ENCODE data around the gene ALG3.
"Not testable (repeated sequence)": the region's sequence is repeated elsewhere in the genome, so short reads cannot be mapped to it uniquely, and the experiment has no call there.

ALG3 gene

GRCh38 chr3:184248454-184249411, at the start of gene ALG3:
Gene ALG3 (minus strand): TSS chr3:184248962. CDS start chr3:184248940, 22 bp downstream.
- DNase-seq: peak; percentile 69

DNA sequence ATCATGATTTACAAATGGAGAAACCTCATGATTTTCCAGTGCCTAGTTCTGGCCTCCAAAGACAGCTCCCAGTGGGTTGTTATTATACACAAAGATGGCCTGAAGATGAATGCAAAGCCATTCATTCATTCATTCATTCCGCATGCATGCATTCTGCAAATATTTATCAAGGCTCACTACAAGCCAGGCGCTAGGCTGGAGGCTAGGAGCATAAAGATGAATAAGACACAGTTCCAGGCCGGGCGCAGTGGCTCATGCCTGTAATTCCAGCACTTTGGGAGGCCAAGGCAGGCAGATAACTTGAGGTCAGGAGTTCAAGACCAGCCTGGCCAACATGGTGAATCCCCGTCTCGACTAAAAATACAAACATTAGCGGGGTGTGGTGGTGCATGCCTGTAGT, 47.9 kb upstream of the ALG3 start:
- no peak for DNase-seq

DNA sequence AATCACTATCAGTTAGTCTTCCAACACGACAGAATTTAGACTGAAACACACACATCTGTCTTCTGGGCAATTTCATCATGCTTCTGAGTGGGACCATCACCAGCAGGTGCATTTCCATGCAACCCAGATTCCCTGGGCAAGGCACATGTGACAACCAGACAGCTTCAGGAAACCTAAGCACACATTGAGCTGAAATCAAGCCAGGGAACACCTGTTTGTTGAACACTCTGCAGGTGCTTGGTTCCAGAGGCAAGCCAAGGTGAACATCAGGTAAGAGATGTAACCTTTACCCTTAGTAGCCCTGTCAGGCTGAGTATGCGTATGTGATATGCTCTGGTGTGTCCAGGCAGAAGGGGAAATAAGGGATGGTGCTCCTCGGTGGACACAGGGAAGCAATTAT, 47.0 kb upstream of the ALG3 start:
- DNase-seq: no peak

DNA sequence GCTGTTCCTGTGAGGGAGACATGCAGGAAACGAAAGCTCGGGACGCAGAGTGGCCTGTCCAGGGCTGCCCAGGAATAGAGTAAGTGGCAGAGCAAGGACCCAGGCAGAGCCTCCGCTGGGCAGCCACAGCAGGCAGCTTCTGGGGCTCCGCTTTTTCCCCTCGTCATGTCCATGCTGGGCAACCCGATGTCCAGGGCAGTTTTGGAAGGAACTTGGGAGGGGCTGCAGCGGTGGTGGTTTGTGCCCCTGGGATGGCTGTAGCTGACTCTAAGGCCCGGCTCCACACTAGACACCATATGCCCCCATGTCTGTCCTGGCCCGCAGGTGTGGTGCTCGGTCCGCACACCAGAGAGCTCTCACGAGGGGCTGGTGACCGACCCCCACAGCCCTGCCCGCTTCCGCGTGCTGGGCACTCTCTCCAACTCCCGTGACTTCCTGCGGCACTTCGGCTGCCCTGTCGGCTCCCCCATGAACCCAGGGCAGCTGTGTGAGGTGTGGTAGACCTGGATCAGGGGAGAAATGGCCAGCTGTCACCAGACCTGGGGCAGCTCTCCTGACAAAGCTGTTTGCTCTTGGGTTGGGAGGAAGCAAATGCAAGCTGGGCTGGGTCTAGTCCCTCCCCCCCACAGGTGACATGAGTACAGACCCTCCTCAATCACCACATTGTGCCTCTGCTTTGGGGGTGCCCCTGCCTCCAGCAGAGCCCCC, 43.1 kb upstream of the ALG3 start:
- DNase-seq: no peak

DNA sequence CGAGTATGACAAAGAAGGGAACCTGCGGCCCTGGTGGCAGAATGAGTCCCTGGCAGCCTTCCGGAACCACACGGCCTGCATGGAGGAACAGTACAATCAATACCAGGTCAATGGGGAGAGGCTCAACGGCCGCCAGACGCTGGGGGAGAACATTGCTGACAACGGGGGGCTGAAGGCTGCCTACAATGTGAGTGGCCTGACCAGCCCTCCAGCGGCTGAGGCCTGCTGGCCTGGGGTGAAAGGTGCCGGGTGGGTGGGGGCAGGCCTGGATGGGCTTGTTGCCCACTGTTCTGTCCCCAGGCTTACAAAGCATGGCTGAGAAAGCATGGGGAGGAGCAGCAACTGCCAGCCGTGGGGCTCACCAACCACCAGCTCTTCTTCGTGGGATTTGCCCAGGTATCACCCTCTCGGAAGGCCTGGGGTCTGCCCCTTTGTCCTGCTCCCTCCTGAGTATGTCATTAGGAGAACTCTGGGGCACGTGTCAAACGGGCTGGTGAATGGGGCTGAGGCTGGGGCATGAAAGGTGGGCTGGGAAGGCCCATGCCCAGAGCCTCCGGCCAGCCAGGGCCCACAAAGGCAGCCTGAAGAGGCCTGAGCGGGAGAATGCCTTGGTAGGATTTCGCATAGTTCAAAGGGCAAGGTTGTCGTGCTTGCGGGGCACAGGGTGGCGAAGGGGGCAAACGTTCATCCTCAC, 42.4 kb upstream of the ALG3 start:
- DNase-seq: no peak

DNA sequence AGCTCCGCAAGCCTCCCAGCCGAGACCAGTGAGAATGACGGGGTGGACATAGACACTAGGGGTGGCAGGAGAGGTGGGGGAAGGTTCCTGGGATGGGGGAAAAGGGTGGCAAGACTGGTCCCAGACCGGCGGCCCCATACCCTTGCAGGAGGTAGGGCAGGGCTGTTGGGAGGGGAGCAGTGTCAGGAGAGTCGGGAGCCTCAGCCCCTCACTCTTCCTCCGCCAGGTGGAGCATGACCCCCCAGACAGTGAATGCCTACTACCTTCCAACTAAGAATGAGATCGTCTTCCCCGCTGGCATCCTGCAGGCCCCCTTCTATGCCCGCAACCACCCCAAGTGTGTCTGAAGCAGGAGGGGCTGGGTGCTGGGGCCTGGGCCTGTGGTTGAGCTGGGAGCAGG, 41.6 kb upstream of the ALG3 start:
- no peak for DNase-seq

DNA sequence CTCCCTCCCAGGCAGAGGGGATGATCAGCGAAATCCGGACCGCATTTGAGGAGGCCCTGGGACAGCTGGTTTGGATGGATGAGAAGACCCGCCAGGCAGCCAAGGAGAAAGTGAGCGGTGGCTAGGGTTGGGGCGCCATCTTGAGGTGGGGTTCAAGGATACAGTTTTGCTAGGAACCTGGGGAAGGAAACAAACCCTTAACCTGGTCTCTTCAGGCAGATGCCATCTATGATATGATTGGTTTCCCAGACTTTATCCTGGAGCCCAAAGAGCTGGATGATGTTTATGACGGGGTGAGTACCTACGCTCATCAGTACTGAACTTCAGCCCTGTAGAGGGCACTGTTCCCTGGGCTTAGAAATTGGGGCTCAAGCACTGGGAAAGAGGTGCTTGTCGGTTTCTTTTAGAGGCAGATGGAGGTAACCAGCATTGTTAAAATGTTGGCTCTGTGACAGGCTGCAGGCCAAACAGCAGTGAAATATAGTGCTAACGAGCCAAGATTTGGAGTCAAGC, 40.7 kb upstream of the ALG3 start:
- no peak for DNase-seq

DNA sequence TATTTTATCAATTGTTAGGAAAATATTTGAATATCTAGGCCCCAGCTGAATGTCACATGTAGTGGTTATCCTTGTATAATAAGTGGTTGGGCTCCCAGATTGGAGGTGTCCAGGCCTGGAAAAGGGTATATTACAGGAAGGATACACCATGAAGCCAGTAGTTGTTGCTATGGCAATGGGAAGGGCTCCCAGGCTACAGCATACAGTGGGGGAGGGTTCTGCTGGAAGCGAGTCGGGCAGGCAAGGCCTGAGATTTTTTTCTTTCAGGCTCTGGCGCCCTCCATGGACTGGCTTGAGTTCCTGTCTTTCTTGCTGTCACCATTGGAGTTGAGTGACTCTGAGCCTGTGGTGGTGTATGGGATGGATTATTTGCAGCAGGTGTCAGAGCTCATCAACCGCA, 35.9 kb upstream of the ALG3 start:
- no peak for DNase-seq

DNA sequence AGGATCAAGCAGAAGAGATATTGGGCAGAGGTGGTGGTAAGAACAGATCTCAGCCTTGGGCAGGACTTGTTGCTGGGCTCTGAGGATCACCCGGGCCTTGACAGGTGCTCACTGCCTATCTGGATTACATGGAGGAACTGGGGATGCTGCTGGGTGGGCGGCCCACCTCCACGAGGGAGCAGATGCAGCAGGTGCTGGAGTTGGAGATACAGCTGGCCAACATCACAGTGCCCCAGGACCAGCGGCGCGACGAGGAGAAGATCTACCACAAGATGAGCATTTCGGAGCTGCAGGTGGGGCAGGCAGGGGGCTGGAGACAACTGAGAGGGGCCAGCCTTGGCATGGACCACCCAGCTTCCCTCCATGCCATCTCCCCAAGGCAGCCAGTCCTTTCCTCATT, 34.9 kb upstream of the ALG3 start:
- DNase-seq: no peak

DNA sequence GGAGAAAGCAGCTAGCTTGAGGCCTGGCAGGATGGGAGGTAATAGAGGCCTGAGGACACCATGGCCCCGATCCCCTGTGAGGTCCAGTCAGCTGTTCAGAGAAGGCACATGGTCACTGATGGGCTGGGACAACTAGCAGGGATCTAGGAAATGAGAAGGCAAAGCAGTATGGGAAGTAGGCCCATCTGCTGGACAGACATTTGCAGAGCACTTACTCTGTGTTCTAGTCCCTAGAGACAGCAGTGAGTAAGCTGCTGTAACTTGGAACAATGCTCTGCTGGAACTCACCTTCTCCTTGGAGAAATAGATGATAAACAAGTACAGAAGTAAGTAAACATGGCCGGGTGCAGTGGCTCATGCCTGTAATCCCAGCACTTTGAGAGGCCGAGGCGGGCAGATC, 34.2 kb upstream of the ALG3 start:
- DNase-seq: no peak

GRCh38 chr3:184277366-184277765, 28.6 kb upstream of the ALG3 start:
- DNase-seq: no peak

DNA sequence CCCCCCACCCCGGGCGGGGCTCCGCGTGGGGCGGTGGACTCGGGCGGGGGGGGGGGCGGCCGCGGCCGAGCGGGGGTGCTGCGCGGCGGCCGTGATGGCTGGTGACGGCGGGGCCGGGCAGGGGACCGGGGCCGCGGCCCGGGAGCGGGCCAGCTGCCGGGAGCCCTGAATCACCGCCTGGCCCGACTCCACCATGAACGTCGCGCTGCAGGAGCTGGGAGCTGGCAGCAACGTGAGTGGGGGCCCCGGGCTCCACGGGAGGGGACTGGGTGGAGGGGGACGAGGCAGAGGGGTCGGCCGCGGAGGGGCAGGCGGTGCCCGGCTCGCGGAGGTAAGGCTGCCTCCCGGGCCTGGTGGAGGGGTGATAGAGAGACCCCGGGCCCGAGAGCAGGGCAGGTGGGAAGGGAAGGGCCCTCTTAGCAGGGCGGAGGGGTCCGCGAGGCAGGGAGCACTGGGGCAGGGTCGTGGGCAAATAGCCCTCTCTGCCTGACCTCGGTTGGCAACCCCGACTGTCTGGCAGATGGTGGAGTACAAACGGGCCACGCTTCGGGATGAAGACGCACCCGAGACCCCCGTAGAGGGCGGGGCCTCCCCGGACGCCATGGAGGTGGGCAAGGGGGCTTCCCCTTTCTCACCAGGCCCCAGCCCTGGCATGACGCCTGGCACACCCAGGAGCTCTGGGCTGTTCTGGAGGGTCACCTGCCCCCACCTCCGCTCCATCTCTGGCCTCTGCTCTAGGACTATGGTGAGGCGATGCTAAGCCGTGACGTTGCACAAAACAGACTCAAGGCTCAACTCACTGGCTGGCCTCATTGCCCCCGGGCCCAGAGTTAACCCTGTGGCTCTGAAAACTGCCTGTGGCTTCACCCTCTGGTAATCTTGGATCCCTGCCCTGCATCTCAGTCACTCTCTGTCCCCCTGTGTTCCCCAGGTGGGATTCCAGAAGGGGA, 27.5 kb upstream of the ALG3 start, which contains the start of gene ECE2:
Gene ECE2 (plus strand): TSS at position 62 of the 950 bp plus-strand sequence. CDS start 132 bp downstream, at position 194.
- no peak for DNase-seq

DNA sequence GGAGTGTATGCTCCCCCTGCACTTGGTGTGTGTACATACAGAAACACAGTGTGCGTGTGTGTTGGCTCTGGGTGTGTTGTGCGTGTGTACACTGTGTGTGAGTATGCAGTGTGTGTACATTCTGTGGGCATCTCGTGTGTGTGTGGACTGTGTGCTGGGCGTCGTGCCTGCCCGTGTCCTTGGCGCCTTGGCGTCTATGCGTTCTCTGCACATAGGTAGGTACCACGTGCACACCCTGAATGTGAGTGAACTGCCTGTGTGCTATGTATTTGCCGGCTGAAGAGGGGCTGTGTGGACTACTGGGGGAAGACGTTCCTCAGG, 26.6 kb upstream of the ALG3 start:
- no peak for DNase-seq

- no peak for DNase-seq
These were observed 23.5 kb upstream of the ALG3 start for GRCh38 chr3:184272269-184272668.

DNA sequence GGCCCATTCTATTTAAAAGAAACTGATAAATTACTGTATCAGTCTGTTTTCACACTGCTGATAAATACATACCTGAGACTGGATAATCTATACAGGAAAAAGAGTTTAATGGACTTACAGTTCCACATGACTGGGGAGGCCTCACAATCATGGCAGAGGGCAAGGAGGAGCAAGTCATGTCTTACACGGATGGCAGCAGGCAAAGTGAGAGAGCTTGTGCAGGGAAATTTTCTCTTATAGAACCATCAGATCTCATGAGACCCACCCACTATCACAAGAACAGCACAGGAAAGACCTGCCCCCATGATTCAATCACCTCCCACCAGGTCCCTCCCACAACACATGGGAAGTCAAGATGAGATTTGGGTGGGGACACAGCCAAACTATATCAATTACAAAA, 18.5 kb upstream of the ALG3 start:
- not testable (repeated sequence) for DNase-seq

- DNase-seq: no peak
These were observed 14.0 kb upstream of the ALG3 start for GRCh38 chr3:184262764-184263179.

GRCh38 chr3:184261854-184262763, 13.3 kb upstream of the ALG3 start:
- DNase-seq: no peak

- DNase-seq: peak; percentile 51
These were observed 12.6 kb upstream of the ALG3 start, which contains the start of gene CAMK2N2 for GRCh38 chr3:184261270-184261853. Gene CAMK2N2 (minus strand): TSS chr3:184261553. CDS start chr3:184261285, 268 bp downstream.

DNA sequence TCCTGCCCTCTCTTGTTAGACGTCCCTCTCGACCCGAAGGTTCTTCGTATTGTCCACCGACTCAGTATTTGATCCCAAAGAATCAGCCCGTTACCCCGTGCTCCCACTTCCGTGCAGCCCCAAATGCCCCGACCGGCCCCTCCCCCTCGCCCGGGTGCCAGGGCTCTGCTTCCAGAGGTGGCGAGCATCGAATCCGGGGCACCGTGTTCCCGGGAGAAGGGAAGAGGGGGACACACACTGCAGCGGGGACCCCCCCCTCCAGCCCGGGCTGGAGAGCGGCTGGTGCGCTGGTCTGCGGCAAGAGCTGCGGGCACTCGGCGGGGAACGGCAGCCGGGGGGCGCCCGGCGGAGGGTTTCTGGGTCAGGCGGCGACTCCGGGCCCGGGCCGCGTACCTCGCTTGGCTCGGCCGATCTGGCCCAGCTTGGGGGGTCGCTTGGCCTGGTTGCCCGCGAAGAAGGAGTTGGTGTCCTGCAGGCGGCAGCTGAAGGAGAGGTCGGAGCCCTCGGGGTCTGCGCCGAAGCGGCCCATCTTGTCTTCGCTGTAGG, 12.0 kb upstream of the ALG3 start:
- no peak for DNase-seq
